DOHH2 (cell line): Measurements from ENCODE around the gene SLC13A4.

Experiments
- CTCF ChIP-seq: fragments of 200-600 bp; sonication (generic); IDR thresholded peaks from one replicate; pipeline ENCODE4 v1.5.1; 2014; ENCODE audit warnings: antibody characterized with exemption, mild to moderate bottlenecking, low read depth, low read length; ENCODE audit not compliant: poor library complexity, severe bottlenecking
- EZH2phosphoT487 ChIP-seq: fragments of 200-600 bp; sonication (generic); IDR thresholded peaks from 2 replicates; pipeline ENCODE4 v1.6.1; 2017; ENCODE audit warnings: borderline replicate concordance, mild to moderate bottlenecking, antibody characterized with exemption, low read length, moderate library complexity, mixed read lengths

GRCh38 chr7:135714534-135715009, 13.4 kb downstream of the SLC13A4 start:
- no peak for TF ChIP-seq CTCF
- TF ChIP-seq EZH2phosphoT487, result no peak
